Measurements from ENCODE around the gene RAD18.

Gene RAD18, protein sequence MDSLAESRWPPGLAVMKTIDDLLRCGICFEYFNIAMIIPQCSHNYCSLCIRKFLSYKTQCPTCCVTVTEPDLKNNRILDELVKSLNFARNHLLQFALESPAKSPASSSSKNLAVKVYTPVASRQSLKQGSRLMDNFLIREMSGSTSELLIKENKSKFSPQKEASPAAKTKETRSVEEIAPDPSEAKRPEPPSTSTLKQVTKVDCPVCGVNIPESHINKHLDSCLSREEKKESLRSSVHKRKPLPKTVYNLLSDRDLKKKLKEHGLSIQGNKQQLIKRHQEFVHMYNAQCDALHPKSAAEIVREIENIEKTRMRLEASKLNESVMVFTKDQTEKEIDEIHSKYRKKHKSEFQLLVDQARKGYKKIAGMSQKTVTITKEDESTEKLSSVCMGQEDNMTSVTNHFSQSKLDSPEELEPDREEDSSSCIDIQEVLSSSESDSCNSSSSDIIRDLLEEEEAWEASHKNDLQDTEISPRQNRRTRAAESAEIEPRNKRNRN

DNA sequence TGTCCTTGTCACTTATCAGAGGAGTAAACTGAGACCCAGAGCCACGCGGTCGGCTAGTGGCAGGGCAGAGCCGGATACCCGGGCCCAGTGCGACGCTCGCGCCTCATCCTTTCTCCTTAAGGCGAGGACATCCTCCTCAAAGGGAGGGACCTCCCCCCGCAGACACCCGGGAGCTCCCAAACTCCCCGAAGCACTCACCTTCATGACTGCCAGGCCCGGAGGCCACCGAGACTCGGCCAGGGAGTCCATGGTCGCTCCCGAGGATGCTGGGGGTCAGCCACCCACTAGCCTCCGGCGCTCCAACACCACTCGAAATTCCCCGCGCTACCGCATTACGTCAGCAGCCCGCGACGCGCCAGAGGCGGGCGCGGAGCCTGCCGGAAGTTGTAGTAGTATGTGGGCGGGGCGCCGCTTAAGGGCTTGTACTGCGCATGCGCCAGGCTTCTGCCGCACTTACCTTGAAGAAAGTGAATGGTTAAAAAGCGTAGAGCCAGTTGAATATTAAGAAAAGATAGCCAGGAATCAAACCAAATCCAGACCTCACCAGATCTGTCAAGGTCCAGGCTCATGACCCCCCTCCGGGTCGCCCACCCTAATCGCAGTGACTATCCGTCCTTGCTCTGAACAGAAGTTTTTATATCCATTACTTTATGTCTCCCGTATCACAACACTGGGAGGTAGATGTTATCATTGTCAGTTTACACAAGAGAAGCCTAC, at the start of gene RAD18:
Gene RAD18 (minus strand): TSS at position 336 of the 717 bp plus-strand sequence. CDS start 87 bp downstream, at position 249.
- DNase-seq, result peak; percentile 58

GRCh38 chr3:9012521-9012920, 49.2 kb upstream of the RAD18 start:
- no peak for DNase-seq

- DNase-seq, result no peak
These were observed 46.8 kb upstream of the RAD18 start for GRCh38 chr3:9009976-9010545.

DNA sequence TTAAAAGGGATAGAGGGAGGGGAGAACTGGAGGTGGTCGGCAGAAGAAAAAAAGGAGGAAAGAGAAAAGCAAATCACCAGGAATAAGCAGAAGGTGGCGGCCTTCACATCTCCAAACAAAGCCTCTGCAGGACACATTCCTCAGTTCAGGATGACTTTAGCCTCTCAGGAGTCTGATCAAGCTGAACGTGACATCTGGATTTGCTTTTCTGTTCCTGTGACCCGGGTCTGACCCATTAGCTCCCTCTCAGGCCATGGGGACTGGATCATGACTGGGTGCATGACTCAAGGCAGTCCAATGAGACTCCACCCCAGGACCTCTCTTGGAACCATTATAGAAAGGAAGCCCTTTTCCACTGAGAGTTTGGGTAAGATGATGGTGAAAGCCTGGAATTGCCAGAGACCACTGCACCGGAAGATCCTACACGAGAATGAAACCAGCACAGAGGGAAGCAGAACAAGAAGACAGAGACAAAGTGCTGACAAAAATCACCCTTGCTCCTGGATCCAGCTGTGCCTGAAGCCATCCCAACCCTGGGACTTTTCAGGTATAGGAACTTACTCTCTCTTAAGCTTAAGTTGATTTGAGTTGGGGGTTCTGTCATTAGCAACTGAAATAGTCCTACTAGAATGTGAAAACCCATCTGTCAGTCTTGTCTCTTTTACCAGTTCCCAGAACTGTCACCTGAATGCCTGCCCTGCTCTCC, 45.4 kb upstream of the RAD18 start:
- DNase-seq, result no peak

DNA sequence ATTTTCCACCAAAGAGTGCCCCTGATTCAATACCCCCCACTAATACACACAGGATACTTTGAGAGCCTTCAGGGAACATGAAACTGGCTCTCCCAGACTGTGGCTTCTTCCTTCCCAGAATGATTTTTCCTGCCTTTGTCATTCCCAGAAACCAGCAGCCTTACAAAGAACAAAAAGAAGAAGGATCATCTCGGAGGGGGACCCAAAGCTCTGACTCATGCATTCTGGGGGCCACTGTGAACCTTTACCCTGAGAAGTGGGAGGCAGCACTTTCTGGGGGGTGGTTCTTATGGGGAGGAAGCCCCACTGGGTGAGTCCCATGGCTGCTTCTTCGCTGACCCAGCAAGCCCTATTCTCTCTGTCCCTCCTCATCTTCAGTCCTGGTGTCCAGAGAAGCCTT, 44.7 kb upstream of the RAD18 start:
- DNase-seq, result no peak

GRCh38 chr3:9007213-9007612, 43.9 kb upstream of the RAD18 start:
- no peak for DNase-seq

DNA sequence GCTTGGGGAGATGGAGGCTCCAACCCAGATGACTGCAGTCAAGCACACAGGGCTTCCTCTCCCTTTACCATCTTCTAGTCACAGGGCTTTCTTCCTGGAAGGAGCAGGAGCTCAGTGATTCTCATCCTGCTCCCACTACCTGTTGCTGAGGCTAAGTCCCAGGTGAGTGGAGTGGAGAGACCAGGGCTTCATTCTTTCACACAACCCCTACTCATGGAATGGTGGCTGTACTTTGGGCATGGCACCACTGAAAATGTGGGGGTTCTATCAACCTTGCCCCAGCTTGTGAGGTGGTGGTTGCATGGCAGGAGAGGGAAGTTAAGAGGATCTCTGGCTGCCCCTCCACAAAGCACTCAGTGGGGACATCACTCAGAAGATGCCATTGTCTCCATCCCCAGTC, 36.8 kb upstream of the RAD18 start:
- no peak for DNase-seq

DNA sequence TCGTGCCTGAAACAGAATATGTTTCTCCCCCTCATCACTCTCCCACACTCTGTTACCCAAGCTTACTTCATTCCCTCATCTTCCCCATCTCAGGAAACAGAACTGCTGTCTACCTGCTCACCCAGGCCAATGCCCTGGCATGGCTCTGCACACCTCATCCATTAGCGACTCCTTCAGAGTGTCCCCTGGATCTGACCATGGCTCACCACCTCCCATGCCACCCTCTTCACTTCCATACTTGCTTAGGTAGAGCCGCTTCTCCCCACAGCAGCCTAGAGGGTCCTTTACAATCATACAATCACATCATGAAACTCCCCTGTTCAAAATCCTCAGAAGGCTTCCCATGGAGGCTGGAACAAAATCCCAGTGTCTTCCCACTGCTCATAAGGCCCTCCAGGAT, 33.9 kb upstream of the RAD18 start:
- no peak for DNase-seq

GRCh38 chr3:8996681-8997121, 33.4 kb upstream of the RAD18 start:
- DNase-seq, result no peak

GRCh38 chr3:8996216-8996615, 32.9 kb upstream of the RAD18 start:
- no peak for DNase-seq

GRCh38 chr3:8994226-8994625, 31.0 kb upstream of the RAD18 start:
- DNase-seq, result no peak

DNA sequence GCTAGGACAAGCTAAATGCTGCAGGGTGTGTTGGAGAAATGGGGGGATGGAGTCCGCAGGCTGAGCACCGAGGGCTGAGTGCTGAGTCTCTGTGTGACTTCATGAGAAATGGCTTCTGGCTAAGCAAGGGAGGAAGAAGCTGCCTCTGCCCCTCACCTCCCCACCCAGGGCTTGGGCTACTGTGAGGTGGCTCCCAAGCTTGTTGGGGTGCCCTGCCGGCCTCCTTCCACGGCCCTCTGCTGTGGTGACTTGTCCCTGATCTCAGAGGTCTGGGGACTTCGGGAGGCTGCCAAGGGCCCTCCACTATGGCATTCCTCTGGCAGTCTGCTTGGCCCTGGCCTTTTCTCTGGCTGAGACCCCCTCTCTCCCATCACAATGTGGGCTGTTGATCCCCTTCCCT, 30.1 kb upstream of the RAD18 start:
- no peak for DNase-seq

GRCh38 chr3:8992854-8993253, 29.6 kb upstream of the RAD18 start:
- no peak for DNase-seq

GRCh38 chr3:8992199-8992598, 28.9 kb upstream of the RAD18 start:
- no peak for DNase-seq

DNA sequence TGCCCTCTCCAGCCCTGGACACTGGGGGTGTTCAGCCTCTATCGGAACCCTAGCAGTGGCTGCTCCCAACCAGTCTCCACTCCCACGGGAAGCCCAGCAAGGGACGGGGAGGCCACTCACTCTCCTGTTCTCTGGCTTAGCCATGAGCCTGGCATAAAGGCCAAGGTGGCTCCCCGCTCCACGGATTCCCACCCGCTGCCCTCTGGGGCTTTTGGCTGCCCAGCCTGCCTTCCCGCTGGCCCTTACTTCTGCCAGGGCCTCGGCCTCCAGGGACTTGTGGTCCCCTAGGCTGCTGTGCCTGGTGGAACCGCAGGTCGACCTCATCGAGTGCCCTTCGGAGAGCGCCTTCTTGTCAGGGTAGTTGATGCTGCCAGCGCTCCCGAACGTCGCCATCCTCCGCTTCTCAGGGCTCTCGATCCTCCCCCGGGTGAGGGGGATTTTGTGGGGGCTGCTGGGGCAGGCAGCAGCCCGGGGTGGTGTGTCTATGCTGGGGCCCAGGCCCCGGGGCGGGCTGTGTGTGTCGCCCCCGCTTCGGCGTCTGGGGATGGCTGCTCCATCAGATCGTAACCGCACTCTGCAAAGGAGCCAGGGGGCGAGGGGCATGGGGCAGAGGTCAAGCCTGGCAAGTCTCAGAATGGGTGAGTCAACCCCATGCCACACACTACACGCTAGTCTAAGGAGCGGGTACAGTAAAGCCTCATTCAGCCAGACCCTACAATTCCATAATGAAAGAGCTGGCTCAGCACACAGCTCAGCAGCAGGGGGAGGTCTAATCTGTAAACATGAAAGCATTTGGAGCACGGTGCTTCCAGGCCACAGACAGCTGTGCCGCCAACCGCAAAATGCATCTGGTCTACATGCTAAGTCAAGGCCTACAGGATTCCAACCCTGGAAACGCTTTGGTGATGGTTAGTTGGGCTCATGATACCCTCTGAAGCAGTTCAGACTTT, 27.3 kb upstream of the RAD18 start:
- DNase-seq, result no peak

GRCh38 chr3:8988791-8989558, 25.7 kb upstream of the RAD18 start:
- DNase-seq, result no peak

DNA sequence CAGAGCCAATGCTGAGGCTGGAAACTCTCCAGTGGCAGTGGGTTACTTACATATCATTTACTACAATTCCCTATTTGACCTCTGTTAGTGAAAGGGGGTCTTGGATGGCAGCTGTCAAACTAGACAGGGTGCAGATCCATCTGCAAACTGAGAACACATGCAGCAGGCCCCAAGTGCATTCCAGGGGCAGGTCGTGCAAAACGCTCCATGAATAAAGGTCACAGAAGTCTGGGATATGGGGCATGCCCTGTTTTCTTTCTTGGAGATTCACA, 25.0 kb upstream of the RAD18 start:
- DNase-seq, result no peak

DNA sequence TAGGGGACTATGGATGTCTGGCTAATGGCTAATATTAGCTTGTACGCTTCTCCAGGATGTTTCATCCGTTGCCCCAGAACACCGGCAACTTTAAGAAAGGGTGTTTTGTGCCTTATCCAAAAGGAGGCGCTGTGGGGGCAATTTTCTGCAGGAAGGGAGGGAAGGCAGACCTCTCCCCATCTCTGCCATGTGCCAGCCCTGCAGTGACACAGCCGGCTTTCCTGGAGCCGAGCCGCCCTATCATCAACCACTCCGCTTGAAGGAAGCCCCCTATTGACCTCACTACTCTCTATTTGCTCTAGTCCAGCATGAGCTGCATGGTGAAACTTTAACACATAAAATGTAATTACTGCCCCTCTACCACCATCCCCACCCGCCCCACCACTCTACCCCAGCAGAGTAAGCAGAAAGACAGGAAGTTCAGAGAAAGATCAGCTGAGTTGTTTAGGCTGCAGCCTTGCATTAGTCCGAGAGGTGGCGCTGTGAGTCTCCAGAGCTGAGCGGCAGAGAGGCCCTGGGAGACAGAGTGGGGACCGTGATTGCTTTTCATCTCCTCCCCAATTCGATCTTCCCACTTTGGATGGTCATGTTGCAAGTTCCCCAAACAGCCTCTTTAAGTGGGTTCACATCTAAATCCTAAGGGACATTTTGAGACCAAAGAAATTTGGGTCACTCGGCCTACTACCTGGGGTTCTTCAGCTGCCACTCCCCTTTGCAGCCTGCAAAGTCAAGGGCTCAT, 24.5 kb upstream of the RAD18 start:
- DNase-seq, result no peak

- no peak for DNase-seq
These were observed 24.0 kb upstream of the RAD18 start for GRCh38 chr3:8987226-8987625.

DNA sequence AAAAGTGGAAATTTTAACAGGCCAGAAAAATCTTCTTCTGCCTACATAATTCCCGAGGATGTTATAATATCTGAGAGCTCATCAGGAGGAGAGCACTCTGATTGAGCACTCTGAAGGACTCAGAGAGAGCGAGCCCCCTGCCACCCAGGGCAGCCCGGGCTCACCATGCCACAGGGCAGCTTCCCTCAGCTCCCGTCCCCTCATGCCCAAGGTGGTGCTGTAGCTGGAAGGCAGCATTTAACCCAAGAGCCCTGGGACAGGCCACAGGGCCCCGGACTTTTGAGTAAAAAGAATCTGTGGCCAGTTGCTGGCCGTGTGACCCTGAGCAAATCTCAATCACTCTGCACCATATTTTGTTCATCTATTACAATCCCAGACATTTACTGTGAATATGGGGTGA, 23.5 kb upstream of the RAD18 start:
- no peak for DNase-seq

GRCh38 chr3:8985876-8986275, 22.6 kb upstream of the RAD18 start:
- no peak for DNase-seq

Data from DMS153 (cell line).